GM12892 (cell line): Measurements from ENCODE around the gene UPB1.

Experiments used
- POLR2A ChIP-seq: IDR thresholded peaks from 2 replicates; pipeline ENCODE4 v1.6.1; 2011; ENCODE audit warnings: low read depth, low read length, control low read depth
- POLR2AphosphoS5 ChIP-seq: IDR thresholded peaks from 2 replicates; pipeline ENCODE4 v1.6.1; 2011; ENCODE audit warnings: low read depth, low read length, control low read depth

DNA sequence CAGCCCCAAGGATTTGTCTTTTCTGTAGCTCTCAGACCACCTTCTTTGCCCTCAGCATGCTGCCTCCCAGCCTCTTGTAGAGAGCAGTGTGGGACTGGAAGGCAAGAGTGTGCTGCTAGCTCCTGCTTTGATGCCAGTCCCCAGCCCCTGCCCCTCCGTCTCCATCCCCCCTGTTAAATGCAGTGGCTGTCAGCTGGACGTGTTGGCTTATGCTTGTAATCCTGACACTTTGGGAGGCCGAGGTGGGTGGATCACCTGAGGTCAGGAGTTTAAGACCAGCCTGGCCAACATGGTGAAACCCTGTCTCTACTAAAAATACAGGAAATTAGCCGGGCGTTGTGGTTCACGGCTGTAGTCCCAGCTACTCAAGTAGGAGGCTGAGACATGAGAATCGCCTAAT is 76.1 kb downstream of the UPB1 start:
- no peak for TF ChIP-seq POLR2AphosphoS5
- no peak for TF ChIP-seq POLR2A
